GM23338 (cell line): ENCODE measurements around the gene NIPAL3. TPM values are rescaled to one million over a fixed set of nuclear protein-coding genes. Genes with fewer than 3 reads are reported as not detected.

Experiments used
- ATAC-seq: fragments of 200-7000 bp; cut with Tn5 transposase; 3 replicates; pipeline ENCODE4 v1.9.1; 2020
- DNase-seq: peaks from one replicate; pipeline ENCODE4 v3.0.0-alpha.2; 2015; ENCODE audit warnings: low spot score
- H2AFZ ChIP-seq: fragments of 200-600 bp; sonication (generic); 2 replicates; pipeline ENCODE4 v1.8.0; 2016; ENCODE audit warnings: antibody characterized with exemption, mild to moderate bottlenecking, moderate library complexity
- H3F3A ChIP-seq: fragments of 200-600 bp; sonication (generic); replicated peaks from 2 replicates; pipeline ENCODE4 v1.8.0; 2017; ENCODE audit warnings: antibody characterized with exemption, mixed run types, low read depth
- H3K27ac ChIP-seq: fragments of 200-600 bp; sonication (generic); 2 replicates; pipeline ENCODE4 v1.6.1; 2016; ENCODE audit warnings: low read depth
- H3K27me3 ChIP-seq: fragments of 200-600 bp; sonication (generic); 2 replicates; pipeline ENCODE4 v1.8.0; 2016; ENCODE audit warnings: mild to moderate bottlenecking, mixed run types, moderate library complexity; ENCODE audit not compliant: insufficient read depth
- H3K36me3 ChIP-seq: fragments of 200-600 bp; sonication (generic); 2 replicates; pipeline ENCODE4 v1.8.0; 2016; ENCODE audit warnings: mild to moderate bottlenecking; ENCODE audit not compliant: insufficient read depth
- H3K4me1 ChIP-seq: fragments of 200-600 bp; sonication (generic); 2 replicates; pipeline ENCODE4 v1.8.0; 2016; ENCODE audit warnings: mild to moderate bottlenecking, moderate library complexity; ENCODE audit not compliant: insufficient read depth
- H3K4me2 ChIP-seq: fragments of 200-600 bp; sonication (generic); 2 replicates; pipeline ENCODE4 v1.7.1; 2017; ENCODE audit warnings: mixed run types
- H3K4me3 ChIP-seq: fragments of 200-600 bp; sonication (generic); 2 replicates; pipeline ENCODE4 v1.6.1; 2016; ENCODE audit warnings: mixed run types
- H3K79me2 ChIP-seq: fragments of 200-600 bp; sonication (generic); replicated peaks from 2 replicates; pipeline ENCODE4 v1.8.0; 2017; ENCODE audit warnings: mild to moderate bottlenecking; ENCODE audit not compliant: insufficient read depth
- H3K9me2 ChIP-seq: fragments of 200-600 bp; sonication (generic); 2 replicates; pipeline ENCODE4 v1.8.0; 2017; ENCODE audit not compliant: insufficient read depth
- H4K20me1 ChIP-seq: fragments of 200-600 bp; sonication (generic); replicated peaks from 2 replicates; pipeline ENCODE4 v1.8.0; 2017; ENCODE audit warnings: mild to moderate bottlenecking; ENCODE audit not compliant: insufficient read depth
- H3K27ac Mint-ChIP-seq: 2 replicates; pipeline ENCODE4 v1.8.0; 2020; ENCODE audit warnings: inconsistent platforms, mild to moderate bottlenecking, moderate library complexity, mixed read lengths
- H3K27me3 Mint-ChIP-seq: 3 replicates; pipeline ENCODE4 v1.8.0; 2022; ENCODE audit warnings: low read depth, mild to moderate bottlenecking, moderate library complexity, mixed read lengths, inconsistent platforms; ENCODE audit not compliant: insufficient read depth, poor library complexity
- H3K36me3 Mint-ChIP-seq: 3 replicates; pipeline ENCODE4 v1.8.0; 2021; ENCODE audit warnings: low read depth, mild to moderate bottlenecking, inconsistent platforms, moderate library complexity, mixed read lengths
- H3K4me1 Mint-ChIP-seq: 3 replicates; pipeline ENCODE4 v1.8.0; 2020; ENCODE audit warnings: mild to moderate bottlenecking, inconsistent platforms, mixed read lengths
- H3K4me3 Mint-ChIP-seq: 3 replicates; pipeline ENCODE4 v1.8.0; 2021; ENCODE audit warnings: moderate library complexity, mild to moderate bottlenecking, inconsistent platforms, mixed read lengths
- H3K9me3 Mint-ChIP-seq: 3 replicates; pipeline ENCODE4 v1.8.0; 2020; ENCODE audit warnings: moderate library complexity, mild to moderate bottlenecking, inconsistent platforms, mixed read lengths
- CREB1 ChIP-seq: fragments of 250-450 bp; sonication (Bioruptor Pico); IDR thresholded peaks from 2 replicates; pipeline ENCODE4 v1.5.0; 2020; ENCODE audit warnings: low read depth, mild to moderate bottlenecking, moderate library complexity
- CTCF ChIP-seq, 2 experiments: fragments of 200-600 bp in 1 of 2; sonication (generic) in 1 of 2; conservative IDR thresholded peaks; 2 replicates each; pipeline versions ENCODE4 v1.5.1 to v1.6.1; 2016 to 2017; ENCODE audit warnings: antibody characterized with exemption in 2 of 2, low read depth in 2 of 2, mild to moderate bottlenecking in 2 of 2, moderate library complexity in 1 of 2
- ETS1 ChIP-seq: IDR thresholded peaks from 2 replicates; pipeline ENCODE4 v1.6.1; 2016; ENCODE audit warnings: antibody characterized with exemption
- EZH2 ChIP-seq: fragments of 200-600 bp; sonication (generic); IDR thresholded peaks from one replicate; pipeline ENCODE4 v1.8.0; 2017; ENCODE audit warnings: antibody characterized with exemption, mild to moderate bottlenecking, low read depth; ENCODE audit not compliant: unreplicated experiment
- EZH2phosphoT487 ChIP-seq: fragments of 200-600 bp; sonication (generic); IDR thresholded peaks from one replicate; pipeline ENCODE4 v1.8.1; 2018; ENCODE audit warnings: antibody characterized with exemption; ENCODE audit not compliant: unreplicated experiment
- JUNB ChIP-seq: IDR thresholded peaks from one replicate; pipeline ENCODE4 v1.6.1; 2016; ENCODE audit warnings: antibody characterized with exemption; ENCODE audit not compliant: unreplicated experiment
- NANOG ChIP-seq: IDR thresholded peaks from 2 replicates; pipeline ENCODE4 v1.6.1; 2016; ENCODE audit warnings: antibody characterized with exemption, borderline replicate concordance
- POLR2AphosphoS5 ChIP-seq: IDR thresholded peaks from 2 replicates; pipeline ENCODE4 v1.6.1; 2016; ENCODE audit warnings: antibody characterized with exemption, low read depth
- REST ChIP-seq: IDR thresholded peaks from one replicate; pipeline ENCODE4 v1.6.1; 2018; ENCODE audit warnings: antibody characterized with exemption; ENCODE audit not compliant: unreplicated experiment
- STAT1 ChIP-seq: IDR thresholded peaks from one replicate; pipeline ENCODE4 v1.6.1; 2016; ENCODE audit warnings: antibody characterized with exemption; ENCODE audit not compliant: unreplicated experiment
- ZNF114 ChIP-seq: fragments of 250-450 bp; sonication (Bioruptor Pico); IDR thresholded peaks from 2 replicates; pipeline ENCODE4 v1.5.0; 2020; ENCODE audit warnings: mild to moderate bottlenecking, moderate library complexity
- ZNF331 ChIP-seq: fragments of 250-450 bp; sonication (Bioruptor Pico); IDR thresholded peaks from 2 replicates; pipeline ENCODE4 v1.5.0; 2020; ENCODE audit warnings: low read depth, mild to moderate bottlenecking, moderate library complexity
- ZNF462 ChIP-seq: fragments of 250-450 bp; sonication (Bioruptor Pico); IDR thresholded peaks from 2 replicates; pipeline ENCODE4 v1.5.0; 2020; ENCODE audit warnings: mild to moderate bottlenecking, moderate library complexity
- polyA plus RNA-seq: library from polyadenylated mRNA; unstranded; fragments of >200 nt; fragmentation: Nextera tagmentation; extraction: Ambion mirVana; gene quantifications from 2 replicates; pipeline ENCODE4 v1.2.1, GENCODE V29; 2016
- total RNA-seq: library from RNA; depleted of rRNA; stranded (reverse); fragments of >200 nt; shearing (Covaris generic); gene quantifications from 2 replicates; pipeline ENCODE4 v1.2.3, GENCODE V29; 2014

The NIPAL3 gene
- total and polyA plus RNA-seq, 2 experiments from 2014 or later, result 5.5 to 9.6 TPM

- Histone ChIP-seq H3K36me3 (no peaks in the 10 kb centered on the region), H3F3A (no peaks in the 10 kb centered on the region), H3K4me2 (no peak overlapping the region), H3K9me2 (peaks cover 4% of the 10 kb centered on the region; the same call in 1 of the 2 replicates), H3K79me2 (no peaks in the 10 kb centered on the region), H3K4me1 (peaks cover 12% of the 10 kb centered on the region), H2AFZ (peak overlapping the region; percentile 40; the same call in 1 of the 2 replicates), H4K20me1 (no peaks in the 10 kb centered on the region), H3K27ac (no peak overlapping the region), H3K4me3 (no peak overlapping the region), H3K27me3 (no peaks in the 10 kb centered on the region)
- H3K27me3 Mint-ChIP-seq, result peaks cover 9% of the 10 kb centered on the region
- DNase-seq (no peak), ATAC-seq (no peak)
- H3K4me1 Mint-ChIP-seq, result peaks cover 12% of the 10 kb centered on the region
- no peak overlapping the region for H3K4me3 Mint-ChIP-seq
- no peak for TF ChIP-seq ETS1
- no peak for TF ChIP-seq ZNF331 (CRISPR knock-in tag)
- TF ChIP-seq CTCF (conservative IDR thresholded peaks at IDR 0.05; ENCODE audit: low read depth in 2 of 2), result no peak
- TF ChIP-seq NANOG, result no peak
- no peak for TF ChIP-seq REST
- no peak for TF ChIP-seq JUNB
- TF ChIP-seq EZH2, result no peak
- no peak for TF ChIP-seq EZH2phosphoT487
- no peak for TF ChIP-seq ZNF114 (CRISPR knock-in tag)
- no peak for TF ChIP-seq POLR2AphosphoS5
- TF ChIP-seq CREB1 (CRISPR knock-in tag), result no peak
- TF ChIP-seq ZNF462 (CRISPR knock-in tag), result no peak
- no peak for TF ChIP-seq STAT1
- no peak overlapping the region for H3K27ac Mint-ChIP-seq
- H3K9me3 Mint-ChIP-seq, result peaks cover 5% of the 10 kb centered on the region; the same call in 2 of the 3 replicates
- peaks cover 5% of the 10 kb centered on the region; the same call in 2 of the 3 replicates for H3K36me3 Mint-ChIP-seq
These were observed 67.8 kb downstream of the NIPAL3 start for GRCh38 chr1:24483441-24483840.
